ENCODE results near the gene ZNF260.
"Not testable (repeated sequence)": the region's sequence is repeated elsewhere in the genome, so short reads cannot be mapped to it uniquely, and the experiment has no call there.

DNA sequence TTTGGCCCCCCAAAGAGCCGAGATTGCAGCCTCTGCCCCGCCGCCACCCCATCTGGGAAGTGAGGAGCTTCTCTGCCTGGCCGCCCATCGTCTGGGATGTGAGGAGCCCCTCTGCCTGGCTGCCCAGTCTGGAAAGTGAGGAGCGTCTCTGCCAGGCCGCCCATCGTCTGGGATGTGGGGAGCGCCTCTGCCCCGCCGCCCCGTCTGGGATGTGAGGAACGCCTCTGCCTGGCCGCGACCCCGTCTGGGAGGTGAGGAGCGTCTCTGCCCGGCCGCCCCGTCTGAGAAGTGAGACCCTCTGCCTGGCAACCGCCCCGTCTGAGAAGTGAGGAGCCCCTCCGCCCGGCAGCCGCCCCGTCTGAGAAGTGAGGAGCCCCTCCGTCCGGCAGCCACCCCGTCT is 37.2 kb downstream of the ZNF260 start:
- TF ChIP-seq POLR2A (IDR thresholded peaks at IDR 0.05; ENCODE audit: low read depth, low read length); POLR2AphosphoS5 (IDR thresholded peaks at IDR 0.05; ENCODE audit: low read depth, low read length); TAF1 (IDR thresholded peaks at IDR 0.05; ENCODE audit: borderline replicate concordance, low read depth, low read length): not testable (repeated sequence)

Measured in GM12892 (cell line).